Smooth muscle cell (in vitro differentiated cells): ENCODE results near the gene KRT80. TPM values are rescaled to one million over a fixed set of nuclear protein-coding genes. Genes with fewer than 3 reads are reported as not detected.

Source experiments
- DNase-seq: peaks from one replicate; lab custom pipeline; 2025; ENCODE audit not compliant: unreplicated experiment; lab: John Stamatoyannopoulos, UW
- H2AFZ ChIP-seq: fragments of 200-600 bp; sonication (generic); 2 replicates; pipeline ENCODE4 v1.6.0; 2016; ENCODE audit warnings: antibody characterized with exemption, low read depth, mild to moderate bottlenecking
- H3F3A ChIP-seq: fragments of 200-600 bp; sonication (generic); 2 replicates; pipeline ENCODE4 v1.6.0; 2017; ENCODE audit warnings: antibody characterized with exemption, low read depth
- H3K27ac ChIP-seq: fragments of 200-600 bp; sonication (generic); 2 replicates; pipeline ENCODE4 v1.5.1; 2016; ENCODE audit warnings: low read depth, mild to moderate bottlenecking
- H3K27me3 ChIP-seq: fragments of 200-600 bp; sonication (generic); 2 replicates; pipeline ENCODE4 v1.6.1; 2016; ENCODE audit warnings: low read depth, mild to moderate bottlenecking
- H3K36me3 ChIP-seq: fragments of 200-600 bp; sonication (generic); 2 replicates; pipeline ENCODE4 v1.5.1; 2016; ENCODE audit warnings: low read depth
- H3K4me1 ChIP-seq: fragments of 200-600 bp; sonication (generic); 2 replicates; pipeline ENCODE4 v1.5.1; 2016; ENCODE audit warnings: low read depth
- H3K4me2 ChIP-seq: fragments of 200-600 bp; sonication (generic); 2 replicates; pipeline ENCODE4 v1.6.0; 2016; ENCODE audit warnings: mild to moderate bottlenecking
- H3K4me3 ChIP-seq: fragments of 200-600 bp; sonication (generic); 2 replicates; pipeline ENCODE4 v1.5.1; 2016; ENCODE audit warnings: mild to moderate bottlenecking
- H3K79me2 ChIP-seq: fragments of 200-600 bp; sonication (generic); 2 replicates; pipeline ENCODE4 v1.6.0; 2016; ENCODE audit warnings: low read depth, mild to moderate bottlenecking
- H3K9ac ChIP-seq: fragments of 200-600 bp; sonication (generic); 2 replicates; pipeline ENCODE4 v1.6.0; 2016; ENCODE audit warnings: low read depth
- H3K9me3 ChIP-seq: fragments of 200-600 bp; sonication (generic); replicated peaks from 2 replicates; pipeline ENCODE4 v1.5.1; 2016; ENCODE audit warnings: low read depth
- H4K20me1 ChIP-seq: fragments of 200-600 bp; sonication (generic); 2 replicates; pipeline ENCODE4 v1.6.0; 2016; ENCODE audit warnings: low read depth
- WGBS: methylation state at CpG from one replicate; pipeline ENCODE4 v1.1.7; 2016; ENCODE audit warnings: low lambda C conversion rate; 5-methylcytosine and 5-hydroxymethylcytosine counted together
- polyA plus RNA-seq: library from polyadenylated mRNA; unstranded; fragments of >200 nt; fragmentation: Nextera tagmentation; extraction: Ambion mirVana; gene quantifications from 2 replicates; pipeline ENCODE4 v1.2.1, GENCODE V29; 2016
- total RNA-seq: library from RNA; depleted of rRNA; stranded (reverse); fragments of >200 nt; gene quantifications from 2 replicates; pipeline ENCODE4 v1.2.3, GENCODE V29; 2014
- TF ChIP-seq, protein P1 (sequence below): fragments of 200-600 bp; sonication (generic); IDR thresholded peaks from 2 replicates; pipeline ENCODE4 v1.5.1; 2017; ENCODE audit warnings: borderline replicate concordance, mild to moderate bottlenecking, antibody characterized with exemption; ENCODE audit not compliant: insufficient read depth, poor library complexity, severe bottlenecking

Gene KRT80
- total and polyA plus RNA-seq, 2 experiments from 2014 or later, result 5.1 to 11.7 TPM

DNA sequence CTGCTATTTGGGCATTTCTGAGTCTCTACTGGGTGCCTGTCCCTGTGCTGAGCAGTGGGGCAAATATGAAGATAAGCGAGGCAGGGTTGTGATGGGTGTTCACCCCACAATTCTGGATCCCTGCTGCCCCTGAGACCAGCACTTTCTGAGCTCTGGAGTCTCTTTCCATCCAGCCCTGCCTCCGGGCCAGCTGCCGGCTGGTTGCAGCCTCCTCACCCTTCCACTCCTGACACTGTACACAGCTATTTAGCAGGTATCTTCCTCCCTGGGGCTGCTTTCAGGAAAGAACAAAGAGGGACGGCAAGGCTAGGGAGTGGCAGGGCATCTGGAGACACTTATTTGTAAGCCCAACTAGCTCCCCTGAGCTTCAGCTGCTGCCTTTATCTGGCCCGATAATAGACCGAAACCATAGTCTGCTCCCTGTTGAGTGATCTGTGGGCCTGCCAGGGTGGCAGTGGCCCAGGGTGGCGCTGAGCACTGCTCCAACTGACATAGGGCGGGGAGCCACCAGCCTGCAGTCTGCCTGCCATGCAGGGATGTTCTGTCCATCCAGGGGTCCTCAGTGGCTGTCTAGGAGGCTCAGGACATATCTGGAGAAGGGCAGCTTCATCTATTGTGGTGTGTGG lies 7.6 kb upstream of the KRT80 start:
- Histone ChIP-seq H3K36me3 (no peaks in the 10 kb centered on the region), H3K4me3 (no peak overlapping the region), H3K27me3 (no peaks in the 10 kb centered on the region), H3K9me3 (no peaks in the 10 kb centered on the region), H3K4me1 (peaks cover 31% of the 10 kb centered on the region), H3F3A (peaks cover 5% of the 10 kb centered on the region), H3K4me2 (no peak overlapping the region), H2AFZ (no peak overlapping the region), H3K79me2 (no peaks in the 10 kb centered on the region), H3K27ac (no peak overlapping the region), H4K20me1 (no peaks in the 10 kb centered on the region), H3K9ac (no peak overlapping the region)
- 88% methylated on average over 8 of the region's 8 CpGs for WGBS
- TF ChIP-seq, protein P1, sequence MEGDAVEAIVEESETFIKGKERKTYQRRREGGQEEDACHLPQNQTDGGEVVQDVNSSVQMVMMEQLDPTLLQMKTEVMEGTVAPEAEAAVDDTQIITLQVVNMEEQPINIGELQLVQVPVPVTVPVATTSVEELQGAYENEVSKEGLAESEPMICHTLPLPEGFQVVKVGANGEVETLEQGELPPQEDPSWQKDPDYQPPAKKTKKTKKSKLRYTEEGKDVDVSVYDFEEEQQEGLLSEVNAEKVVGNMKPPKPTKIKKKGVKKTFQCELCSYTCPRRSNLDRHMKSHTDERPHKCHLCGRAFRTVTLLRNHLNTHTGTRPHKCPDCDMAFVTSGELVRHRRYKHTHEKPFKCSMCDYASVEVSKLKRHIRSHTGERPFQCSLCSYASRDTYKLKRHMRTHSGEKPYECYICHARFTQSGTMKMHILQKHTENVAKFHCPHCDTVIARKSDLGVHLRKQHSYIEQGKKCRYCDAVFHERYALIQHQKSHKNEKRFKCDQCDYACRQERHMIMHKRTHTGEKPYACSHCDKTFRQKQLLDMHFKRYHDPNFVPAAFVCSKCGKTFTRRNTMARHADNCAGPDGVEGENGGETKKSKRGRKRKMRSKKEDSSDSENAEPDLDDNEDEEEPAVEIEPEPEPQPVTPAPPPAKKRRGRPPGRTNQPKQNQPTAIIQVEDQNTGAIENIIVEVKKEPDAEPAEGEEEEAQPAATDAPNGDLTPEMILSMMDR, result no peak
- no peak for DNase-seq

DNA sequence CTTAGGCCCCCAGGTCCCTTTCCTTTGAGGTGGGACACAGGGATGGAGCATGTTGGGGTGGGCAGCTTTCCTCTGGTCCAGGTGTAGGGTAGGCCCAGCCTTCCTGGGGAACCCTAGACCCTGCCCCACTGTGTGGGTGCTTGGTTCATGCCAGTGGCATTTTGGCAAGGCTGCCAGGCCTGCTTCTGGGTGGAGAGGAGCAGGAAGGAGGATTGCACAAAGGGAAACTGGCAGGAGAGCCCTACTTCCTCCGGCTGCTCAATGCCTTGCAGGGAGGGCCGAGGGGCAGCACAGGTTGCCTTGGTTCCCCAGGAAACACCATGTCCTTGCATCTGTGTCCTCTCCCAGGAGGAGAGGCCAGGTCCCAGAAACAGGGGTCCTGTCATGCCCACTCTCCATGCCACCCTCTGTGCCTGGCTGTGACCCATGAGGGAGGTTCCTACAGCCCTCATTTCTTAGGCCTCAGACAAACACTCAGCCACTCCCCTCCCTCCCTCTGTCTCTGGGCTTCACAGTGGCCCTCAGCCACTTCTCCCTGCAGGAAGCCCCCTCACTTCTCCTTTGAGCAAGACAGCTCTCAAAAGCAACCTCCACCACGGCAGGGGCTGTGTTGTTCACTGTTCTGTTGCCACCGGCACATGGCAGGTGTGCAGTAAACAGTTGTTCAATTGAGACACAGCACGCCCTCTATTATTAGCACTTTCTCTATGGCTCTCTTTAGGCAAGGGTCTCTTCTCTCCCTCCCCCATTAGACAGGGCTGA lies 6.8 kb upstream of the KRT80 start:
- no peak for DNase-seq
- Histone ChIP-seq H3K9ac (no peak overlapping the region), H3K27ac (no peak overlapping the region), H3K4me2 (no peak overlapping the region), H4K20me1 (no peaks in the 10 kb centered on the region), H3K9me3 (no peaks in the 10 kb centered on the region), H3K79me2 (no peaks in the 10 kb centered on the region), H3F3A (peaks cover 7% of the 10 kb centered on the region), H3K4me1 (peaks cover 36% of the 10 kb centered on the region), H3K27me3 (no peaks in the 10 kb centered on the region), H2AFZ (no peak overlapping the region), H3K4me3 (no peak overlapping the region), H3K36me3 (no peaks in the 10 kb centered on the region)
- 93% methylated on average over 5 of the region's 5 CpGs for WGBS
- TF ChIP-seq, protein P1, result no peak

DNA sequence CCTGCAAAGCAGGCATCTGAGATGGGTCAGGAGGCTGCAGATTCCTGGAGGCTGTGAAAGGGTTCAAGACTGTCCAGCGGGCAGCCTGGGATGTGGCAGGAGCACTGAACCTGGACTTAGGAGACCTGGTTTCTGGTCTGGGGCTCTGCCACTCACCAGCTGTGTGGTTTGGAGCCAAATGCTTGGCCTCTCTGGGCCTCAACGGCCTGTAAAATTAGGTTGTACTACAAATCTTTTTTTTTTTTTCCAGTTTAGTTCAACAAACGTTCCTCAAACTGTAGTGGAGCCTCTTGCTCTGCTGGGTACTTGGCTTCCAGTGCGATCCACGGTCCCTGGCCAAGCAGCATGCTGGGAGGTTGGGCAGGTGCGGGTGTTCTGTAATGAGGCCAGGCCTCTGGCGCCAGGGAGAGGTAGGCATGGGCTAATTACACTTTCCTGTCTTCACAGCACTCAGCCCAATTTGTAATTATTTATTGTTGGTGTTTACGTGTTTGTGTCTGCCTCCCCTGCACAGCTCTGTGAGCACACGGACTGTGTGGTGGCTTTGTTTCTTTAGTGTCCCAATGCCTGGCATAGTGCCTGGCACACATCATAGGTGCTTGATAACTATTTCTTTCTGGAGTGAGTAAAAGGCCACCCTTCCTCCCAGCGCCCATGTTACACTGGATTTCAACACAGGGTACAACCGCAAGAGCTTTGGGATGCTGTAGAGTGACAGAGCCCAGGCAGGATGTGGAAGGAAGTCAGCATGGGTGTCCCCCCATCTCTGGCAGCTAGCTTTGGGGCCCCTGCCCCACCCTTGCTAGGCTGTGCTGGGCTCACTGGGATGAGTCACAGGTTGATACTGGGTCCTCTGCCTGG lies 5.8 kb upstream of the KRT80 start:
- DNase-seq, result no peak
- Histone ChIP-seq H4K20me1 (no peaks in the 10 kb centered on the region), H3K4me2 (no peak overlapping the region), H3K9ac (no peak overlapping the region), H3K4me3 (no peak overlapping the region), H3K27me3 (no peaks in the 10 kb centered on the region), H3K9me3 (no peaks in the 10 kb centered on the region), H3K27ac (no peak overlapping the region), H3K4me1 (peaks cover 30% of the 10 kb centered on the region), H3K79me2 (no peaks in the 10 kb centered on the region), H2AFZ (no peak overlapping the region), H3K36me3 (no peaks in the 10 kb centered on the region), H3F3A (peaks cover 11% of the 10 kb centered on the region)
- TF ChIP-seq, protein P1, result no peak
- WGBS, result 82% methylated on average over 11 of the region's 11 CpGs
